HepG2 (cell line): ENCODE data around the gene CDC25C. TPM values are rescaled to one million over a fixed set of nuclear protein-coding genes. Genes with fewer than 3 reads are reported as not detected.
A peak's percentile ranks its signal among the peaks of the same experiment; 100 is the strongest.

Experiments
- AHR ChIP-seq: IDR thresholded peaks from 2 replicates; pipeline ENCODE4 v1.6.1; 2018; ENCODE audit warnings: missing genetic modification reagents, missing compliant biosample characterization
- ARID5B ChIP-seq: IDR thresholded peaks from 2 replicates; pipeline ENCODE4 v1.4.0; 2020; ENCODE audit warnings: mild to moderate bottlenecking, missing genetic modification reagents
- ATF7-NPFF ChIP-seq: sonication (generic); formaldehyde crosslinking; IDR thresholded peaks from 2 replicates; pipeline ENCODE4 v1.8.1; 2023; ENCODE audit warnings: mild to moderate bottlenecking, low read depth, missing genetic modification reagents, moderate library complexity
- ATM ChIP-seq: fragments of 450-650 bp; IDR thresholded peaks from 2 replicates; pipeline ENCODE4 v1.7.1; 2017; ENCODE audit warnings: mild to moderate bottlenecking, borderline replicate concordance
- CENPT ChIP-seq: sonication (generic); formaldehyde crosslinking; IDR thresholded peaks from 2 replicates; pipeline ENCODE4 v1.8.0; 2022; ENCODE audit warnings: low read depth, mild to moderate bottlenecking, moderate library complexity, missing genetic modification reagents
- CHD2 ChIP-seq: IDR thresholded peaks from 2 replicates; pipeline ENCODE4 v1.6.1; 2011; ENCODE audit warnings: low read depth, low read length, improper control_type of control experiment
- GZF1 ChIP-seq: sonication (generic); formaldehyde crosslinking; IDR thresholded peaks from 2 replicates; pipeline ENCODE4 v1.5.1; 2020; ENCODE audit warnings: mild to moderate bottlenecking, missing genetic modification reagents
- HNF1B ChIP-seq: sonication (generic); formaldehyde crosslinking; IDR thresholded peaks from 2 replicates; pipeline ENCODE4 v1.5.1; 2020; ENCODE audit warnings: mild to moderate bottlenecking, moderate library complexity, missing genetic modification reagents
- IKZF1 ChIP-seq: fragments of 450-650 bp; IDR thresholded peaks from 2 replicates; pipeline ENCODE4 v1.7.1; 2016
- NFE2 ChIP-seq: sonication (generic); formaldehyde crosslinking; IDR thresholded peaks from 2 replicates; pipeline ENCODE4 v1.4.0; 2020; ENCODE audit warnings: missing genetic modification reagents
- NFIC ChIP-seq: IDR thresholded peaks from 2 replicates; pipeline ENCODE4 v1.6.1; 2012; ENCODE audit warnings: mild to moderate bottlenecking, low read length, inconsistent platforms
- NFKB2 ChIP-seq: sonication (generic); formaldehyde crosslinking; IDR thresholded peaks from 2 replicates; pipeline ENCODE4 v1.4.0; 2020; ENCODE audit warnings: missing genetic modification reagents, borderline replicate concordance
- SPEN ChIP-seq: sonication (generic); formaldehyde crosslinking; IDR thresholded peaks from 2 replicates; pipeline ENCODE4 v1.5.1; 2020; ENCODE audit warnings: low read depth, mild to moderate bottlenecking, missing genetic modification reagents
- STAT5B ChIP-seq: sonication (generic); formaldehyde crosslinking; IDR thresholded peaks from 2 replicates; pipeline ENCODE4 v1.4.0; 2020; ENCODE audit warnings: missing genetic modification reagents
- SYNCRIP ChIP-seq: fragments of 200-400 bp; formaldehyde crosslinking; IDR thresholded peaks from 2 replicates; pipeline ENCODE4 v1.6.1; 2018; ENCODE audit warnings: mild to moderate bottlenecking, low read depth, low read length; ENCODE audit not compliant: insufficient read depth
- XRCC5 ChIP-seq: fragments of 200-400 bp; formaldehyde crosslinking; optimal IDR thresholded peaks from 2 replicates; pipeline ENCODE3; 2017; ENCODE audit warnings: mild to moderate bottlenecking, low read length
- ZBTB3 ChIP-seq: sonication (generic); formaldehyde crosslinking; IDR thresholded peaks from 2 replicates; pipeline ENCODE4 v1.4.0; 2020; ENCODE audit warnings: low read depth, mild to moderate bottlenecking, moderate library complexity, missing genetic modification reagents, borderline replicate concordance
- ZNF18 ChIP-seq: sonication (generic); formaldehyde crosslinking; IDR thresholded peaks from 2 replicates; pipeline ENCODE4 v1.8.0; 2022; ENCODE audit warnings: mild to moderate bottlenecking, missing genetic modification reagents; ENCODE audit not compliant: insufficient replicate concordance
- ZNF205 ChIP-seq: IDR thresholded peaks from 2 replicates; pipeline ENCODE4 v1.6.1; 2018; ENCODE audit warnings: missing biosample characterization, missing genetic modification reagents
- ZNF34 ChIP-seq: sonication (generic); formaldehyde crosslinking; IDR thresholded peaks from 2 replicates; pipeline ENCODE4 v1.4.0; 2020; ENCODE audit warnings: mild to moderate bottlenecking, missing genetic modification reagents, borderline replicate concordance
- ZNF343 ChIP-seq: sonication (generic); formaldehyde crosslinking; IDR thresholded peaks from 2 replicates; pipeline ENCODE4 v1.4.0; 2020; ENCODE audit warnings: mild to moderate bottlenecking, missing genetic modification reagents
- ZNF580 ChIP-seq: IDR thresholded peaks from 2 replicates; pipeline ENCODE4 v1.6.1; 2016; ENCODE audit warnings: low read depth, borderline replicate concordance
- ZNF607 ChIP-seq: sonication (generic); formaldehyde crosslinking; IDR thresholded peaks from 2 replicates; pipeline ENCODE4 v1.5.1; 2020; ENCODE audit warnings: missing genetic modification reagents, mild to moderate bottlenecking, borderline replicate concordance
- polyA plus RNA-seq, 8 experiments: library from polyadenylated mRNA; depleted of rRNA in 3 of 8; stranded (reverse) in 7 of 8; unstranded in 1 of 8; fragments of >200 nt; fragmentation: Illumina TruSeq in 4 of 8; extraction: Trizol in 4 of 8; gene quantifications; 2 replicates each; pipeline versions ENCODE4 v1.2.1 to v1.2.3, GENCODE V29; 2011 to 2016; ENCODE audit warnings: low read depth in 4 of 8, missing spikeins in 1 of 8, mixed read lengths in 1 of 8; ENCODE audit not compliant: insufficient read depth in 1 of 8
- total RNA-seq, 5 experiments: library from RNA; depleted of rRNA; stranded (reverse); fragments of >200 nt; fragmentation: Illumina TruSeq; extraction: Trizol; gene quantifications; 2 replicates each; pipeline ENCODE4 v1.2.3, GENCODE V29; 2016; ENCODE audit warnings: low read depth in 1 of 5

The CDC25C gene
- total and polyA plus RNA-seq, 2 of the 13 experiments (the other 11 are each of a cell fraction or from before 2014, with no cell fraction given), result 17.7 to 27.6 TPM

- TF ChIP-seq ZNF18 (CRISPR knock-in tag) (no peak), ZNF343 (CRISPR knock-in tag) (peak; percentile 12; the same call in 1 of the 2 replicates), CHD2 (no peak), ZNF607 (CRISPR knock-in tag) (no peak), ATM (no peak), ARID5B (CRISPR knock-in tag) (no peak), STAT5B (CRISPR knock-in tag) (no peak), HNF1B (0 out of 2 replicates have a peak, but pooled peaks have one; percentile 2), NFKB2 (CRISPR knock-in tag) (peak; percentile 40; the same call in 1 of the 2 replicates), ZNF205 (CRISPR knock-in tag) (no peak), ZNF580 (CRISPR knock-in tag) (no peak), ZBTB3 (CRISPR knock-in tag) (no peak), NFIC (no peak), XRCC5 (peak; percentile 32), NFE2 (CRISPR knock-in tag) (no peak), SPEN (no peak), AHR (CRISPR knock-in tag) (no peak), GZF1 (no peak), CENPT (CRISPR knock-in tag) (no peak), ZNF34 (CRISPR knock-in tag) (peak; percentile 22; the same call in 1 of the 2 replicates), ATF7-NPFF (CRISPR knock-in tag) (no peak), SYNCRIP (no peak), IKZF1 (no peak)
Measured at GRCh38 chr5:138338411-138339090, 6.9 kb upstream of the CDC25C start (continued).
